CD14-positive monocyte (primary cell): ENCODE results near the gene CXCR4. TPM values are rescaled to one million over a fixed set of nuclear protein-coding genes. Genes with fewer than 3 reads are reported as not detected.

ENCODE experiments used
- DNase-seq, 3 donors: peaks; one replicate each; pipeline ENCODE4 v3.0.0-alpha.2; 2011 to 2022
- H2AFZ ChIP-seq: 2 replicates; pipeline ENCODE4 v1.6.0; 2012; ENCODE audit warnings: mild to moderate bottlenecking, low read depth, low read length, inconsistent platforms; ENCODE audit not compliant: insufficient read depth, poor library complexity, severe bottlenecking
- H3K27ac ChIP-seq, 2 donors: 1 replicate in 1 of 2; 2 replicates in 1 of 2; pipeline ENCODE4 v1.5.1; 2012 to 2013; ENCODE audit warnings: low read length in 2 of 2, control low read depth in 1 of 2, inconsistent platforms in 1 of 2, low read depth in 1 of 2, mild to moderate bottlenecking in 1 of 2
- H3K27me3 ChIP-seq, 2 donors: one replicate each; pipeline versions ENCODE4 v1.6.0 to v1.6.1; 2011 to 2013; ENCODE audit warnings: low read length in 2 of 2; ENCODE audit not compliant: control insufficient read depth in 2 of 2, insufficient read depth in 2 of 2
- H3K36me3 ChIP-seq, 2 donors: replicated peaks in 1 of 2; 1 replicate in 1 of 2; 2 replicates in 1 of 2; pipeline versions ENCODE4 v1.5.1 to v1.6.1; 2012 to 2013; ENCODE audit warnings: low read length in 2 of 2, control low read depth in 1 of 2, inconsistent platforms in 1 of 2, mild to moderate bottlenecking in 1 of 2; ENCODE audit not compliant: insufficient read depth in 2 of 2, control insufficient read depth in 1 of 2
- H3K4me1 ChIP-seq, 2 donors: 1 replicate in 1 of 2; 2 replicates in 1 of 2; pipeline versions ENCODE4 v1.5.1 to v1.6.1; 2012 to 2013; ENCODE audit warnings: low read length in 2 of 2, control low read depth in 1 of 2, inconsistent platforms in 1 of 2, mild to moderate bottlenecking in 1 of 2, moderate library complexity in 1 of 2; ENCODE audit not compliant: insufficient read depth in 2 of 2, control insufficient read depth in 1 of 2
- H3K4me2 ChIP-seq: replicated peaks from 2 replicates; pipeline ENCODE3; 2012; ENCODE audit warnings: low read length, moderate library complexity, mild to moderate bottlenecking; ENCODE audit not compliant: poor library complexity, severe bottlenecking; ENCODE audit errors: extremely low read depth
- H3K4me3 ChIP-seq, 3 experiments: fragments of 200-600 bp in 1 of 3; sonication (generic) in 1 of 3; replicated peaks in 1 of 3; 1 replicate in 2 of 3; 2 replicates in 1 of 3; pipeline ENCODE4 v1.5.1; 2011 to 2013; ENCODE audit warnings: low read length in 3 of 3, mild to moderate bottlenecking in 3 of 3, control low read depth in 2 of 3, low read depth in 2 of 3, inconsistent platforms in 1 of 3, moderate library complexity in 1 of 3
- H3K79me2 ChIP-seq: 2 replicates; pipeline ENCODE4 v1.6.0; 2012; ENCODE audit warnings: mild to moderate bottlenecking, control low read depth, inconsistent platforms, low read length, moderate library complexity; ENCODE audit not compliant: insufficient read depth
- H3K9ac ChIP-seq: 2 replicates; pipeline ENCODE4 v1.6.0; 2017; ENCODE audit warnings: low read length, mild to moderate bottlenecking; ENCODE audit not compliant: insufficient read depth, poor library complexity, severe bottlenecking
- H3K9me3 ChIP-seq, 2 donors: replicated peaks in 1 of 2; 1 replicate in 1 of 2; 2 replicates in 1 of 2; pipeline versions ENCODE4 v1.5.1 to v1.6.1; 2012 to 2013; ENCODE audit warnings: low read length in 2 of 2, control low read depth in 1 of 2; ENCODE audit not compliant: control insufficient read depth in 1 of 2, insufficient read depth in 1 of 2
- H4K20me1 ChIP-seq: 2 replicates; pipeline ENCODE4 v1.6.0; 2012; ENCODE audit warnings: mild to moderate bottlenecking, low read length, control low read depth, moderate library complexity; ENCODE audit not compliant: insufficient read depth
- H3K27ac Mint-ChIP-seq, 7 donors: one replicate each; pipeline ENCODE4 v1.8.0; 2020; ENCODE audit warnings: mild to moderate bottlenecking in 7 of 7, mixed read lengths in 7 of 7, moderate library complexity in 6 of 7, inconsistent platforms in 2 of 7
- H3K27me3 Mint-ChIP-seq, 3 donors: one replicate each; pipeline ENCODE4 v1.8.0; 2021 to 2022; ENCODE audit warnings: low read depth in 3 of 3, mild to moderate bottlenecking in 3 of 3, mixed read lengths in 3 of 3, moderate library complexity in 3 of 3, inconsistent platforms in 1 of 3
- H3K36me3 Mint-ChIP-seq, 2 donors: one replicate each; pipeline ENCODE4 v1.8.0; 2020; ENCODE audit warnings: mixed read lengths in 2 of 2, inconsistent platforms in 1 of 2, mild to moderate bottlenecking in 1 of 2
- H3K4me1 Mint-ChIP-seq: one replicate; pipeline ENCODE4 v1.8.0; 2020; ENCODE audit warnings: mild to moderate bottlenecking, mixed read lengths
- H3K4me3 Mint-ChIP-seq, 2 donors: one replicate each; pipeline ENCODE4 v1.8.0; 2020; ENCODE audit warnings: mild to moderate bottlenecking in 2 of 2, mixed read lengths in 2 of 2, moderate library complexity in 1 of 2
- H3K9me3 Mint-ChIP-seq, 7 donors: one replicate each; pipeline ENCODE4 v1.8.0; 2020 to 2022; ENCODE audit warnings: mixed read lengths in 7 of 7, mild to moderate bottlenecking in 6 of 7, moderate library complexity in 6 of 7, inconsistent platforms in 2 of 7
- CTCF ChIP-seq: fragments of 200-600 bp; IDR thresholded peaks from one replicate; pipeline ENCODE4 v1.8.0; 2022; ENCODE audit warnings: antibody characterized with exemption, mild to moderate bottlenecking
- WGBS: methylation state at CpG from one replicate; pipeline ENCODE4 v1.1.5; 2013; ENCODE audit warnings: missing lambda C conversion rate; ENCODE audit not compliant: insufficient coverage; 5-methylcytosine and 5-hydroxymethylcytosine counted together
- intact Hi-C, 2 donors: fragments of 100-400 bp; cut with micrococcal nuclease; formaldehyde crosslinking; loops; one replicate each; pipeline versions ENCODE4 v1.15.0 to v1.15.1; 2023
- polyA minus RNA-seq: library from RNA; depleted of rRNA, polyadenylated mRNA; stranded (reverse); fragments of >200 nt; gene quantifications from 2 replicates; pipeline ENCODE4 v1.2.3, GENCODE V29; 2012
- polyA plus RNA-seq, 3 donors: library from polyadenylated mRNA; depleted of rRNA in 1 of 3; unstranded in 2 of 3; stranded (reverse) in 1 of 3; fragments of 300-500 nt in 2 of 3; fragments of >200 nt in 1 of 3; fragmentation: Illumina TruSeq in 2 of 3; gene quantifications; 1 replicate in 2 of 3; 2 replicates in 1 of 3; pipeline ENCODE4 v1.2.3, GENCODE V29; 2012 to 2021
- total RNA-seq, 12 experiments: library from RNA in 1 of 12; stranded (reverse) in 1 of 12; fragments of 120-200 nt in 1 of 12; gene quantifications; one replicate each; pipeline ENCODE4 v1.2.4 and lab custom pipeline; 2013 to 2026; ENCODE audit warnings: mixed read lengths in 6 of 12, inconsistent platforms in 1 of 12

CXCR4 gene
- 201 TPM for total RNA-seq (2013)
- polyA plus RNA-seq (1,000 to 10,000 TPM in 1 of 3 donors, 100 to 1,000 TPM in 2; 140 to 1,274 (median 391) TPM), polyA minus RNA-seq (274 and 475 TPM in 2 replicates), total RNA-seq (lab: John Stamatoyannopoulos, UW) (31.8 to 1,159 (median 454) reads per million in 11 experiments)

GRCh38 chr2:136117909-136118818 lies at the start of gene CXCR4:
Gene CXCR4, minus strand, starts transcription at chr2:136118149. Its CDS starts 89 bp downstream, at chr2:136118060.
- intact Hi-C loops: loop anchor here (2.0 to 10.0 kb wide), 13 partner anchors 19 to 373 kb away; partner anchors contain the start of genes DARS1 (in 1 of the 2) and UBXN4 (in 1 of the 2)
- H3K9ac ChIP-seq: peak within 1 kb of the TSS; percentile 96
- H3K27me3 ChIP-seq: no peaks in the 10 kb centered on the region
- peak; percentile 76 to 83 (median 78) for DNase-seq
- H3K4me2 ChIP-seq: peak within 1 kb of the TSS; percentile 95
- peak within 1 kb of the TSS; percentile 71 for H2AFZ ChIP-seq
- peak within 1 kb of the TSS; percentile 98 to 99 (median 98) for H3K4me3 ChIP-seq
- H3K4me1 ChIP-seq: peaks cover 59 to 66% of the 10 kb centered on the region in 2 donors
- H4K20me1 ChIP-seq: peaks cover 35% of the 10 kb centered on the region
- peaks cover 66% of the 10 kb centered on the region for H3K79me2 ChIP-seq
- Mint-ChIP-seq H3K36me3 (peaks cover 26 to 27% of the 10 kb centered on the region in 2 donors), H3K4me3 (peak within 1 kb of the TSS; percentile 98), H3K27ac (peak within 1 kb of the TSS; percentile 95 to 99 (median 97)), H3K9me3 (peaks cover 0 to 2% (median 0%) of the 10 kb centered on the region in 7 donors), H3K4me1 (peaks cover 58% of the 10 kb centered on the region), H3K27me3 (peaks cover 0 to 2% (median 0%) of the 10 kb centered on the region in 3 donors)
- H3K36me3 ChIP-seq: peaks cover 20% of the 10 kb centered on the region in 2 donors
- under 1% methylated on average over 40 of the region's 50 CpGs for WGBS
- H3K27ac ChIP-seq: peak within 1 kb of the TSS; percentile 95 to 99
- no peaks in the 10 kb centered on the region for H3K9me3 ChIP-seq
- peak; percentile 9 for TF ChIP-seq CTCF

GRCh38 chr2:136164280-136164776 lies 46.4 kb upstream of the CXCR4 start:
- H3K27ac Mint-ChIP-seq: no peak overlapping the region
- Histone ChIP-seq H3K4me2 (no peak overlapping the region), H3K9me3 (no peaks in the 10 kb centered on the region), H4K20me1 (no peaks in the 10 kb centered on the region), H3K9ac (no peak overlapping the region), H3K4me3 (no peak overlapping the region), H3K79me2 (no peaks in the 10 kb centered on the region), H2AFZ (no peak overlapping the region), H3K27ac (no peak overlapping the region), H3K4me1 (peaks cover 25 to 42% of the 10 kb centered on the region in 2 donors), H3K27me3 (no peaks in the 10 kb centered on the region), H3K36me3 (no peaks in the 10 kb centered on the region)
- TF ChIP-seq CTCF: no peak
- H3K27me3 Mint-ChIP-seq: peaks cover 0 to 1% (median 0%) of the 10 kb centered on the region in 3 donors
- 100% methylated on average over 1 of the region's 5 CpGs for WGBS
- DNase-seq: no peak
- peaks cover 0 to 2% (median 0%) of the 10 kb centered on the region in 7 donors for H3K9me3 Mint-ChIP-seq
- peaks cover 48% of the 10 kb centered on the region for H3K4me1 Mint-ChIP-seq
- H3K36me3 Mint-ChIP-seq: no peaks in the 10 kb centered on the region
- intact Hi-C loops: no loop called here
- no peak overlapping the region for H3K4me3 Mint-ChIP-seq
